Gastroesophageal sphincter (tissue), 3 donors: ENCODE data around the gene WDSUB1.

Experiments
- CTCF ChIP-seq, 4 experiments: fragments of 200-600 bp in 2 of 4; fragments of 450-650 bp in 2 of 4; sonication (generic) in 1 of 4; IDR thresholded peaks; one replicate each; pipeline ENCODE4 v1.5.1; 2017 to 2019; ENCODE audit warnings: antibody characterized with exemption in 4 of 4, mild to moderate bottlenecking in 2 of 4, moderate library complexity in 2 of 4
- POLR2AphosphoS5 ChIP-seq: sonication (generic); formaldehyde crosslinking; IDR thresholded peaks from one replicate; pipeline ENCODE4 v1.6.1; 2017; ENCODE audit warnings: antibody characterized with exemption

GRCh38 chr2:159246325-159246988 is 40.0 kb downstream of the WDSUB1 start:
- TF ChIP-seq POLR2AphosphoS5 (no peak), CTCF (IDR thresholded peaks at IDR 0.05) (no peak)
